ENCODE measurements around the gene FLRT1.

FLRT1 gene

DNA sequence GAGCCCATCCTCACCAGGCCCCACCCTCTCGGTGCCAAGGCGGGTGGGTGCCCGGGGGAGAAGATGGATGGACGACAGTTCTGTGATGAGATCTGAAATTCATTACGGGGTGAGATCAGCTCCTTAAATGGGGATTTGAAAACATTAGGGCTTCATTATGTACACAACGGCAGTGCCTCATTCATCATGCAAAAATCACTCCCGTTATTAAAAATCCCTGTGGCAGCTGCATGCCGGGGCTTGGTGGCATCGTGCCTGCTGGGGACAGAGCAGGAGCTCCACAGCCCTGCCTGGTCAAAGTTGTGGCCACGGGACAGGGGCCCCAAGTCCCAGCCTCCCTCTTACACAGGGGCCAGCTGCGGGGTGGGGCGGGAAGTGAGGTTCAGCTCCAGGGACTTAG lies 29.3 kb upstream of the FLRT1 start:
- no peak for DNase-seq (ENCODE audit: low read depth in 2 of 3, low spot score in 1 of 3)

GRCh38 chr11:64007160-64007628 lies 28.5 kb upstream of the FLRT1 start:
- DNase-seq (ENCODE audit: low read depth in 2 of 3, low spot score in 1 of 3) = no peak

GRCh38 chr11:64007629-64008282 lies 28.0 kb upstream of the FLRT1 start:
- no peak for DNase-seq (ENCODE audit: low read depth in 2 of 3, low spot score in 1 of 3)

DNA sequence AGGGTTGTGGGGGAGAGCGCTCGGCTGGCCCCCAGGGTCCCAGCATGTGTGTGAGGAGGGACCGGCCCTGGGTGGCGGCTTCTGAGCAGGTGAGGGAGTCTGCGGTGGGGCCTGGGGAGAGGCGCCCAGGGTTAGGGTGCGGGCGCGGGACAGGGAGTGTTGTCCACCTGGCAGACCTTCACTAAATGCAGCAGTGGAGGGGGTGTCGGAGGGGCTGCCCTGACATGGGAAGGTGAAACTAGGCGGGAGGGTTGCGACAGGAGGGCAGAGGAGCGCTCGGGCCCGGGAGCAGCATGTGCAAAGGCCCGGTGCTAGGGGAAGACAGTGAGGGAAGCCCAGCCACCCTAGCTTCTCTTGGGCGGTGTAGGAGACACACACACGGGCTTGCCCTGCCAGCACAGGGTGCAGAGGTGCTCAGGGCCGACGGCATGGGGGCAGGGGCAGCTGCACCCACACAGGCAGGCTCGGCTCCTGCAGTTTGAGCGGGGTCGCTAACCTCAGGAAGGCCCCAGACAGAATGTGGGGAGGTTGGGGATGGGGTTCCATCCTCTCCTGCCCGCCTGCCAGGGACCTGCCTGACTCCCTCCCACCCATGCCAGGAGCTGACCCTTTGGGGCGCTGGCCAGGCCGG lies 27.3 kb upstream of the FLRT1 start:
- no peak for DNase-seq (ENCODE audit: low read depth in 2 of 3, low spot score in 1 of 3)

GRCh38 chr11:64008914-64009633 lies 26.7 kb upstream of the FLRT1 start:
- DNase-seq (ENCODE audit: low read depth in 2 of 3, low spot score in 1 of 3) = no peak

DNA sequence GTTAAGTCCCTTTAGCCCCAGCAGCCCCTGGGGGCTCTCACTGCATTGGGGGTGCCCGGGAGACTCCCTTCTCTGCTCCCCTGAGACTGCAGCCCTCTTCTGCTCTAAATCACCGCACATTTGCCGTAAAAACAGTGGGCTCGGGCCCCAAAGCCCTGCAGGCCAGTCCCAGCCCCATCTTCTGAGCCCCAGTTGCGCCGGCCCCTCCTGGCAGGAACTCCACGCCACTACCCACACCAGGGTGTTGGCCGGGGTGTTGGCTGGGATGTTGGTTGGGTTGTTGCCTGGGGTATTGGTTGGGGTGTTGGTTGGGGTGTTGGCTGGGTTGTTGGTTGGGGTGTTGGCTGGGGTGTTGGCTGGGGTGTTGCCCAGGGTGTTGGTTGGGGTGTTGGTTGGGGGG lies 26.0 kb upstream of the FLRT1 start:
- no peak for DNase-seq (ENCODE audit: low read depth in 2 of 3, low spot score in 1 of 3)

DNA sequence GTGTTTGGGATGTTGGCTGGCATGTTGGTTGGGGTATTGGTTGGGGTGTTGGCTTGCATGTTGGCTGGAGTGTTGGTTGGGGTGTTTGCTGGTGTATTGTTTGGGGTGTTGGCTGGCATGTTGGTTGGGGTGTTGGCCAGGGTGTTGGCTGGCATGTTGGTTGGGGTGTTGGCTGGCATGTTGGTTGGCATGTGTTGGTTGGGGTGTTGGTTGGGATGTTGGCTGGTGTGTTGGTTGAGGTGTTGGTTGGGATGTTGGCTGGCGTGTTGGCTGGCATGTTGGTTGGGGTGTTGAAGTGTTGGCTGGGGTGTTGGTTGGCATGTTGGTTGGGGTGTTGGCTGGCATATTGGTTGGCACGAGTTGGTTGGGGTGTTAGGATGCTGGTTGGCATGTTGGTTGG lies 24.9 kb upstream of the FLRT1 start:
- DNase-seq (ENCODE audit: low read depth in 2 of 3, low spot score in 1 of 3) = no peak

GRCh38 chr11:64011371-64011770 lies 24.4 kb upstream of the FLRT1 start:
- DNase-seq (ENCODE audit: low read depth in 2 of 3, low spot score in 1 of 3) = no peak

- DNase-seq (ENCODE audit: low read depth in 2 of 3, low spot score in 1 of 3) = no peak
These were observed 22.4 kb upstream of the FLRT1 start for GRCh38 chr11:64013141-64013896.

GRCh38 chr11:64014356-64014755 lies 21.4 kb upstream of the FLRT1 start:
- no peak for DNase-seq (ENCODE audit: low read depth in 2 of 3, low spot score in 1 of 3)

DNA sequence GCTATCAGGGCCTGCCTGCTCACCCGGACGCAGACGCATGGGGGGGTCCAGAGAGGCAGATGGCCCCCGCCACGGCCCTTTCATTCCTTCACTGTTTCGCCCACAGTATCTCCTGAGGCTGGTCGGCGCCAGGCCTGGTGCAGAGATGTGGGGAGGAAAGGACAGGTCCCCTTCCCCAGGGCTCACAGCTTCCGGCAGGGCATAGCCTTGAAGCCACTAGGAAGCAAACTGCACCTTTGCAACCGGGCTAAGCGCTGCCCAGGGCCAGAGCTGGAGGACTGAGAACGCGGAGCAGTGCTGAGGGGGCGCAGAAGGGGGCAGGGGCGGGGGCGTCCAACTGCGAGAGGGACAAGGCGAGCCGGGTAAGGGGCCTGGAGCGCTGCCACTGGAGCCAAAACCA lies 20.2 kb upstream of the FLRT1 start:
- DNase-seq (ENCODE audit: low read depth in 2 of 3, low spot score in 1 of 3) = no peak

- DNase-seq (ENCODE audit: low read depth in 2 of 3, low spot score in 1 of 3) = no peak
These were observed 19.5 kb upstream of the FLRT1 start for GRCh38 chr11:64015935-64016845.

DNA sequence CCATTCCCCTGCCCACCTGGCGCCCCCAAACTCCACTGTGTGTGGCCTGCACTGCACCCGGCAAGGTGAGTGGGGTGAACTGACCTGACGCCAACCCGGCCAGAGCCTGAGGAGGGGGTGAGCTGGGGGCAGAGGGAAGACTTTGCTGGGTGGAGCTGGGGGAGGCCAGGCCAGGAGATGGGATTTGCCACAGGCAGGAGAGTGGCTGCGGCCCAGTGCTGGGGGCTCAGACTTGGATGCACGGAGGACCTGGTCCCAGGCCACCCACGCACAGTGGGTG lies 17.8 kb upstream of the FLRT1 start:
- no peak for DNase-seq (ENCODE audit: low read depth in 2 of 3, low spot score in 1 of 3)

DNA sequence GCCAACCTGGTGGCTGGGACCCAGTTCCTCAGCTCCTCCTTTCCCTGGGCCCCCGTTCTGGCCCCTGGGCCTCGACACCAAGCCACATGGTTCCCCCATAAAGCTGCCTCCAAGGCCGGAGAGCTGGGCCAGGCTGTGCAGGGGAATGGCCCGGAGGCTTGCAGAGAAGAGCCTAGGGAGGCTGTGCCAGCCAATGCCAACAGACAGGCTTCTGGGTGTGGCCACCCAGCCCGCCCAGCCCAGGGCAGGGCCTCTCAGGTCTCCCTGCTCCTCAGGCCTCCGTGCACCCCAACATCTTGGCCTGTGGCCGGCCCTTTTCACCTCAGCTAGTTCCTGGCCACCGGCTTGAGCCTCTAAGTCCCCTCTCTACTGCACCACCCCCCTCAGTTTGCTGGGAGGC lies 17.4 kb upstream of the FLRT1 start:
- no peak for DNase-seq (ENCODE audit: low read depth in 2 of 3, low spot score in 1 of 3)

GRCh38 chr11:64019106-64020037 lies 16.4 kb upstream of the FLRT1 start:
- no peak for DNase-seq (ENCODE audit: low read depth in 2 of 3, low spot score in 1 of 3)

DNA sequence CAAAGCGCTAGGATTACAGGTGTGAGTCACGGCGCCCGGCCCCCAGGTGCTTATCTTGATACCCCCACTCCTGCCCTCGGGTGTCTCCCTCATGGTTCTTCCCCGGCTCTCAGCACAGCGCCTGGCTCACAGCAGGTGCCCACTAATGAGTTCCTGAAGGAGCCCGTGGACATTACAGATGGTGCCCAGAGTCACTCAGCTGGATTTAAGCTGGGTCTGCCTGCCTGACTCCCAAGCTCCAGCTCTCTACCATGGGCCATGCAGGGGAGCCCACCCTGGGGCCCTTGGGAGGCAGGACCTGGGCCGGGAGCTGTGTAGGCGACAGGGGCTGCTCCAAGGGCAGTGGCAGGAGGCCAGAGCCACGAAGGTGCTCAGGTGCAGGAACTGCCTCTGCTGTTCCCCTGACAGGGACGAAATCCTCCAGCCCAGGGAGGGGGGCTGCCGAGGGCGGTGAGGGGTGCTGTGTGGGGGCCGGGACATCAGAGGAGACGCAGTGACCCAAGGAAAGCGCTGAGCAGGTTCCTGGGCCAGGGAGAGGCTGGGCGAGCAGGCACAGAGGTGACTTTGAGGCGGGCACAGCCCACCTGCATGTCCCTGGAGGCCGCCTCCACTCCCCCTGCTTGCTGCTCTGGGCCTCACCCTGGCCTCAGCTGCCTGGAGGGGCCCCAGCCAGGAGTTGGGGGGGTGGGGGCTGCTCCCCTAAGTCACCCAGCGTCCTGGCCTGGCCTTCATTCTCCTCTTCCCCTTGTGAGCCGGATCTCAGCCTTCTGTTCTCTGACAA lies 14.6 kb upstream of the FLRT1 start:
- no peak for DNase-seq (ENCODE audit: low read depth in 2 of 3, low spot score in 1 of 3)

DNA sequence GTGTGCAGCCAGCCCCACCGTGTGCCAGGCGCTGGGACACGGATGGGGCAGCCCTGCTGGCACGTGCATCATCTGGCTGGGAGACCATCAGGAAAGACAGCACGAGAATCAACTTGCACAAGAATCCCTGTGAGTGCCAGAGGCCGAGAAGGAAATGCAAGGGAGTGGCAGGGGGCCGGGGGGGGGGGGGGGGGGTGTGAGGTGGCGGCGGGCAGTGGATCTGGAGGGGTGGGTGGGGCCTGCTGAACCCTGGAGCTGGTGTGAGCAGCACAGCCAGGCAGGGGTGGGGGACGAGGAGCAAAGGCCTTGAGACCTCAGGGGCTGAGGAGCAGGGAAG lies 14.0 kb upstream of the FLRT1 start:
- no peak for DNase-seq (ENCODE audit: low read depth in 2 of 3, low spot score in 1 of 3)

GRCh38 chr11:64022125-64022784 lies 13.5 kb upstream of the FLRT1 start:
- no peak for DNase-seq (ENCODE audit: low read depth in 2 of 3, low spot score in 1 of 3)
